HG03442 (cell line): ENCODE measurements around the gene MTURN.

Experiments used
- ATAC-seq: cut with Tn5 transposase; IDR thresholded peaks from one replicate; pipeline ENCODE4 v1.9.1; 2021; ENCODE audit warnings: mild to moderate bottlenecking, moderate library complexity; ENCODE audit not compliant: unreplicated experiment

The MTURN gene

GRCh38 chr7:30159163-30159562 is 24.4 kb downstream of the MTURN start:
- ATAC-seq = peak; percentile 30

- ATAC-seq = no peak
Observed at GRCh38 chr7:30159698-30160143, 24.9 kb downstream of the MTURN start.

- no peak for ATAC-seq
Observed at GRCh38 chr7:30160329-30160728, 25.5 kb downstream of the MTURN start.

- no peak for ATAC-seq
Observed at GRCh38 chr7:30162133-30162532, 27.3 kb downstream of the MTURN start.

- ATAC-seq = no peak
Observed at GRCh38 chr7:30162622-30163124, 27.9 kb downstream of the MTURN start.

- peak; percentile 45 for ATAC-seq
Observed at GRCh38 chr7:30163231-30163894, 28.6 kb downstream of the MTURN start.

- peak; percentile 34 for ATAC-seq
Observed at GRCh38 chr7:30164567-30164966, 29.8 kb downstream of the MTURN start.

GRCh38 chr7:30165590-30165989 is 30.8 kb downstream of the MTURN start:
- no peak for ATAC-seq

- no peak for ATAC-seq
Observed at GRCh38 chr7:30166155-30166840, 31.5 kb downstream of the MTURN start.

GRCh38 chr7:30166841-30167235 is 32.1 kb downstream of the MTURN start:
- no peak for ATAC-seq

GRCh38 chr7:30167901-30168300 is 33.1 kb downstream of the MTURN start:
- no peak for ATAC-seq

GRCh38 chr7:30168835-30169573 is 34.2 kb downstream of the MTURN start:
- no peak for ATAC-seq

GRCh38 chr7:30169579-30169978 is 34.8 kb downstream of the MTURN start:
- no peak for ATAC-seq

GRCh38 chr7:30170476-30171205 is 35.9 kb downstream of the MTURN start:
- ATAC-seq = no peak

GRCh38 chr7:30171766-30172447 is 37.1 kb downstream of the MTURN start:
- no peak for ATAC-seq

GRCh38 chr7:30172451-30172850 is 37.7 kb downstream of the MTURN start:
- no peak for ATAC-seq

GRCh38 chr7:30173058-30173897 is 38.5 kb downstream of the MTURN start:
- ATAC-seq = no peak

- no peak for ATAC-seq
Observed at GRCh38 chr7:30175180-30175579, 40.4 kb downstream of the MTURN start.

GRCh38 chr7:30175636-30176147 is 40.9 kb downstream of the MTURN start:
- no peak for ATAC-seq
